K562 (cell line): ENCODE results near the gene ZNF641.

Experiments used
- FOXM1 ChIP-seq, 2 experiments: fragments of 450-650 bp in 1 of 2; sonication (generic) in 1 of 2; formaldehyde crosslinking in 1 of 2; IDR thresholded peaks; 2 replicates each; pipeline versions ENCODE4 v1.6.1 to v1.9.0; 2017 to 2022; ENCODE audit warnings: low read depth in 2 of 2, mild to moderate bottlenecking in 2 of 2, missing genetic modification reagents in 1 of 2, moderate library complexity in 1 of 2
- HMG20B ChIP-seq: fragments of 250-450 bp; sonication (Bioruptor Pico); IDR thresholded peaks from 2 replicates; pipeline ENCODE4 v1.5.0; 2021; ENCODE audit warnings: mild to moderate bottlenecking
- NBN ChIP-seq: fragments of 450-650 bp; IDR thresholded peaks from 2 replicates; pipeline ENCODE4 v1.6.1; 2016; ENCODE audit warnings: low read depth, mild to moderate bottlenecking
- RAD21 ChIP-seq, 2 experiments: fragments of 250-450 bp in 1 of 2; fragments of 450-650 bp in 1 of 2; sonication (Bioruptor Pico) in 1 of 2; formaldehyde crosslinking in 1 of 2; IDR thresholded peaks in 1 of 2; conservative IDR thresholded peaks in 1 of 2; 2 replicates each; pipeline versions ENCODE4 v1.4.0 to v1.8.0; 2020 to 2022; ENCODE audit warnings: mild to moderate bottlenecking in 2 of 2, moderate library complexity in 1 of 2
- ZBTB7A ChIP-seq: IDR thresholded peaks from 2 replicates; pipeline ENCODE4 v1.6.1; 2011; ENCODE audit warnings: low read depth, mild to moderate bottlenecking, low read length, moderate library complexity, borderline replicate concordance; ENCODE audit not compliant: control insufficient read depth
- TF ChIP-seq, protein P1 (sequence below): fragments of 250-450 bp; sonication (Bioruptor Pico); IDR thresholded peaks from 2 replicates; pipeline ENCODE4 v1.8.0; 2021; ENCODE audit warnings: moderate library complexity, mild to moderate bottlenecking, inconsistent platforms

DNA sequence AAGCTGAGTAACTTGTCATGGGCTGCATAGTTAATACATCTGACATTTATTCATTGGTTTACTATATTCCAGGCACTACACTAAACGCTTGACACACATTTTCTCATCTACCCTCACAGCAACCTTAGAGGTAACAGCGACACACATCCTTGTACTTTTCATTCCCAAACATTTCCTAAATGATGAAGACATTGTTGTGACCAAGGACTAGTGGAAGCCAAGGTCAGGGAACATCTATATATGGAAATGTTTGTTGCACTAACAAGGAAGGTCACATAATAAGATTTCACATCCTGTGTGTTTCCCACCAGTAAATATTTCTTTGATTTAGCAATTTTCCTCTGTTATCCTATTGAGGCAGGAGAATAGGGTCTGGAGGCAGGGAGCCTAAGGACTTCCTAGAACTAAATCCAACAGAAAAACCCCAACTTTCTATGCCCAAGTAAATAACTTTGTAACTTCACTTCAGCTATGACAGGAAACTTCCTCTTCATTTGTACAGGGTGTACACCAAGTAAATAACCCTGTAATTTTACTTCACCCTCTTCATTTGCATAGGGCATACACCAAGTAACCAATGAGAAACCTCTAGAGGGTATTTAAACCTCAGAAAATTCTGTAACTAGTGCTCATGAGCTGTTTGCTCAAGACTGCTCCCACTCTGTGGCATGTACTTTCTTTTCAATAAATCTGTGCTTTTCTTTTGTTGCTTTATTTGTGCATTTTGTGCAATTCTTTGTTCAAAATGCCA is 48.4 kb downstream of the ZNF641 start:
- no peak for TF ChIP-seq RAD21 (CRISPR knock-in tag; conservative IDR thresholded peaks at IDR 0.05 in 1 of 2, IDR thresholded peaks at IDR 0.05 in 1 of 2)
- no peak for TF ChIP-seq ZBTB7A
- TF ChIP-seq, protein P1, sequence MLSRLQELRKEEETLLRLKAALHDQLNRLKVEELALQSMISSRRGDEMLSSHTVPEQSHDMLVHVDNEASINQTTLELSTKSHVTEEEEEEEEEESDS (CRISPR knock-in tag), result no peak
- no peak for TF ChIP-seq FOXM1 (IDR thresholded peaks at IDR 0.05; ENCODE audit: low read depth)
- TF ChIP-seq FOXM1 (CRISPR knock-in tag; IDR thresholded peaks at IDR 0.05; ENCODE audit: low read depth), result no peak
- TF ChIP-seq HMG20B (CRISPR knock-in tag), result no peak
- TF ChIP-seq NBN, result no peak
